ENCODE data around the gene ZCCHC14.

The ZCCHC14 gene

GRCh38 chr16:87356491-87356853, 136.4 kb downstream of the ZCCHC14 start:
- DNase-seq = no peak

Data from NCI-H1417 treated with DMSO at 0.1 percent for 48 hours (cell line).